HL-60 (cell line): ENCODE measurements around the gene SNAP91.

Source experiments
- POLR2AphosphoS5 ChIP-seq: IDR thresholded peaks from 2 replicates; pipeline ENCODE4 v1.6.1; 2012; ENCODE audit warnings: low read depth
- REST ChIP-seq: IDR thresholded peaks from 2 replicates; pipeline ENCODE4 v1.6.1; 2012; ENCODE audit warnings: low read depth; ENCODE audit not compliant: insufficient replicate concordance
- SPI1 ChIP-seq: IDR thresholded peaks from 2 replicates; pipeline ENCODE4 v1.6.1; 2012; ENCODE audit warnings: low read depth, mild to moderate bottlenecking, borderline replicate concordance
- TF ChIP-seq, protein P1 (sequence below): IDR thresholded peaks from one replicate; pipeline ENCODE4 v1.5.1; 2011; ENCODE audit warnings: low read length, control low read depth, inconsistent platforms; ENCODE audit not compliant: insufficient read depth

- TF ChIP-seq POLR2AphosphoS5 (no peak), SPI1 (no peak), REST (no peak)
- TF ChIP-seq, protein P1, sequence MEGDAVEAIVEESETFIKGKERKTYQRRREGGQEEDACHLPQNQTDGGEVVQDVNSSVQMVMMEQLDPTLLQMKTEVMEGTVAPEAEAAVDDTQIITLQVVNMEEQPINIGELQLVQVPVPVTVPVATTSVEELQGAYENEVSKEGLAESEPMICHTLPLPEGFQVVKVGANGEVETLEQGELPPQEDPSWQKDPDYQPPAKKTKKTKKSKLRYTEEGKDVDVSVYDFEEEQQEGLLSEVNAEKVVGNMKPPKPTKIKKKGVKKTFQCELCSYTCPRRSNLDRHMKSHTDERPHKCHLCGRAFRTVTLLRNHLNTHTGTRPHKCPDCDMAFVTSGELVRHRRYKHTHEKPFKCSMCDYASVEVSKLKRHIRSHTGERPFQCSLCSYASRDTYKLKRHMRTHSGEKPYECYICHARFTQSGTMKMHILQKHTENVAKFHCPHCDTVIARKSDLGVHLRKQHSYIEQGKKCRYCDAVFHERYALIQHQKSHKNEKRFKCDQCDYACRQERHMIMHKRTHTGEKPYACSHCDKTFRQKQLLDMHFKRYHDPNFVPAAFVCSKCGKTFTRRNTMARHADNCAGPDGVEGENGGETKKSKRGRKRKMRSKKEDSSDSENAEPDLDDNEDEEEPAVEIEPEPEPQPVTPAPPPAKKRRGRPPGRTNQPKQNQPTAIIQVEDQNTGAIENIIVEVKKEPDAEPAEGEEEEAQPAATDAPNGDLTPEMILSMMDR = no peak
Measured at GRCh38 chr6:83594941-83595340, 114.0 kb downstream of the SNAP91 start.
